GM23338 (cell line): ENCODE results near the gene KIF3C. TPM values are rescaled to one million over a fixed set of nuclear protein-coding genes. Genes with fewer than 3 reads are reported as not detected.

ENCODE experiments used
- ATAC-seq: fragments of 200-7000 bp; cut with Tn5 transposase; 3 replicates; pipeline ENCODE4 v1.9.1; 2020
- DNase-seq: peaks from one replicate; pipeline ENCODE4 v3.0.0-alpha.2; 2015; ENCODE audit warnings: low spot score
- H2AFZ ChIP-seq: fragments of 200-600 bp; sonication (generic); 2 replicates; pipeline ENCODE4 v1.8.0; 2016; ENCODE audit warnings: antibody characterized with exemption, mild to moderate bottlenecking, moderate library complexity
- H3F3A ChIP-seq: fragments of 200-600 bp; sonication (generic); replicated peaks from 2 replicates; pipeline ENCODE4 v1.8.0; 2017; ENCODE audit warnings: antibody characterized with exemption, mixed run types, low read depth
- H3K27ac ChIP-seq: fragments of 200-600 bp; sonication (generic); 2 replicates; pipeline ENCODE4 v1.6.1; 2016; ENCODE audit warnings: low read depth
- H3K27me3 ChIP-seq: fragments of 200-600 bp; sonication (generic); 2 replicates; pipeline ENCODE4 v1.8.0; 2016; ENCODE audit warnings: mild to moderate bottlenecking, mixed run types, moderate library complexity; ENCODE audit not compliant: insufficient read depth
- H3K36me3 ChIP-seq: fragments of 200-600 bp; sonication (generic); 2 replicates; pipeline ENCODE4 v1.8.0; 2016; ENCODE audit warnings: mild to moderate bottlenecking; ENCODE audit not compliant: insufficient read depth
- H3K4me1 ChIP-seq: fragments of 200-600 bp; sonication (generic); 2 replicates; pipeline ENCODE4 v1.8.0; 2016; ENCODE audit warnings: mild to moderate bottlenecking, moderate library complexity; ENCODE audit not compliant: insufficient read depth
- H3K4me2 ChIP-seq: fragments of 200-600 bp; sonication (generic); 2 replicates; pipeline ENCODE4 v1.7.1; 2017; ENCODE audit warnings: mixed run types
- H3K4me3 ChIP-seq: fragments of 200-600 bp; sonication (generic); 2 replicates; pipeline ENCODE4 v1.6.1; 2016; ENCODE audit warnings: mixed run types
- H3K79me2 ChIP-seq: fragments of 200-600 bp; sonication (generic); replicated peaks from 2 replicates; pipeline ENCODE4 v1.8.0; 2017; ENCODE audit warnings: mild to moderate bottlenecking; ENCODE audit not compliant: insufficient read depth
- H3K9me2 ChIP-seq: fragments of 200-600 bp; sonication (generic); 2 replicates; pipeline ENCODE4 v1.8.0; 2017; ENCODE audit not compliant: insufficient read depth
- H4K20me1 ChIP-seq: fragments of 200-600 bp; sonication (generic); replicated peaks from 2 replicates; pipeline ENCODE4 v1.8.0; 2017; ENCODE audit warnings: mild to moderate bottlenecking; ENCODE audit not compliant: insufficient read depth
- H3K27ac Mint-ChIP-seq: 2 replicates; pipeline ENCODE4 v1.8.0; 2020; ENCODE audit warnings: inconsistent platforms, mild to moderate bottlenecking, moderate library complexity, mixed read lengths
- H3K27me3 Mint-ChIP-seq: 3 replicates; pipeline ENCODE4 v1.8.0; 2022; ENCODE audit warnings: low read depth, mild to moderate bottlenecking, moderate library complexity, mixed read lengths, inconsistent platforms; ENCODE audit not compliant: insufficient read depth, poor library complexity
- H3K36me3 Mint-ChIP-seq: 3 replicates; pipeline ENCODE4 v1.8.0; 2021; ENCODE audit warnings: low read depth, mild to moderate bottlenecking, inconsistent platforms, moderate library complexity, mixed read lengths
- H3K4me1 Mint-ChIP-seq: 3 replicates; pipeline ENCODE4 v1.8.0; 2020; ENCODE audit warnings: mild to moderate bottlenecking, inconsistent platforms, mixed read lengths
- H3K4me3 Mint-ChIP-seq: 3 replicates; pipeline ENCODE4 v1.8.0; 2021; ENCODE audit warnings: moderate library complexity, mild to moderate bottlenecking, inconsistent platforms, mixed read lengths
- H3K9me3 Mint-ChIP-seq: 3 replicates; pipeline ENCODE4 v1.8.0; 2020; ENCODE audit warnings: moderate library complexity, mild to moderate bottlenecking, inconsistent platforms, mixed read lengths
- CREB1 ChIP-seq: fragments of 250-450 bp; sonication (Bioruptor Pico); IDR thresholded peaks from 2 replicates; pipeline ENCODE4 v1.5.0; 2020; ENCODE audit warnings: low read depth, mild to moderate bottlenecking, moderate library complexity
- EZH2 ChIP-seq: fragments of 200-600 bp; sonication (generic); IDR thresholded peaks from one replicate; pipeline ENCODE4 v1.8.0; 2017; ENCODE audit warnings: antibody characterized with exemption, mild to moderate bottlenecking, low read depth; ENCODE audit not compliant: unreplicated experiment
- EZH2phosphoT487 ChIP-seq: fragments of 200-600 bp; sonication (generic); IDR thresholded peaks from one replicate; pipeline ENCODE4 v1.8.1; 2018; ENCODE audit warnings: antibody characterized with exemption; ENCODE audit not compliant: unreplicated experiment
- JUNB ChIP-seq: IDR thresholded peaks from one replicate; pipeline ENCODE4 v1.6.1; 2016; ENCODE audit warnings: antibody characterized with exemption; ENCODE audit not compliant: unreplicated experiment
- NANOG ChIP-seq: IDR thresholded peaks from 2 replicates; pipeline ENCODE4 v1.6.1; 2016; ENCODE audit warnings: antibody characterized with exemption, borderline replicate concordance
- POLR2AphosphoS5 ChIP-seq: IDR thresholded peaks from 2 replicates; pipeline ENCODE4 v1.6.1; 2016; ENCODE audit warnings: antibody characterized with exemption, low read depth
- ZNF114 ChIP-seq: fragments of 250-450 bp; sonication (Bioruptor Pico); IDR thresholded peaks from 2 replicates; pipeline ENCODE4 v1.5.0; 2020; ENCODE audit warnings: mild to moderate bottlenecking, moderate library complexity
- ZNF331 ChIP-seq: fragments of 250-450 bp; sonication (Bioruptor Pico); IDR thresholded peaks from 2 replicates; pipeline ENCODE4 v1.5.0; 2020; ENCODE audit warnings: low read depth, mild to moderate bottlenecking, moderate library complexity
- polyA plus RNA-seq: library from polyadenylated mRNA; unstranded; fragments of >200 nt; fragmentation: Nextera tagmentation; extraction: Ambion mirVana; gene quantifications from 2 replicates; pipeline ENCODE4 v1.2.1, GENCODE V29; 2016
- total RNA-seq: library from RNA; depleted of rRNA; stranded (reverse); fragments of >200 nt; shearing (Covaris generic); gene quantifications from 2 replicates; pipeline ENCODE4 v1.2.3, GENCODE V29; 2014
- TF ChIP-seq, protein P1 (sequence below): IDR thresholded peaks from one replicate; pipeline ENCODE4 v1.6.1; 2018; ENCODE audit warnings: antibody characterized with exemption; ENCODE audit not compliant: unreplicated experiment
- TF ChIP-seq, protein P2 (sequence below), 2 experiments: fragments of 200-600 bp in 1 of 2; sonication (generic) in 1 of 2; conservative IDR thresholded peaks; 2 replicates each; pipeline versions ENCODE4 v1.5.1 to v1.6.1; 2016 to 2017; ENCODE audit warnings: antibody characterized with exemption in 2 of 2, low read depth in 2 of 2, mild to moderate bottlenecking in 2 of 2, moderate library complexity in 1 of 2

The KIF3C gene
- total and polyA plus RNA-seq, 2 experiments from 2014 or later, result 14.9 to 40.0 TPM

DNA sequence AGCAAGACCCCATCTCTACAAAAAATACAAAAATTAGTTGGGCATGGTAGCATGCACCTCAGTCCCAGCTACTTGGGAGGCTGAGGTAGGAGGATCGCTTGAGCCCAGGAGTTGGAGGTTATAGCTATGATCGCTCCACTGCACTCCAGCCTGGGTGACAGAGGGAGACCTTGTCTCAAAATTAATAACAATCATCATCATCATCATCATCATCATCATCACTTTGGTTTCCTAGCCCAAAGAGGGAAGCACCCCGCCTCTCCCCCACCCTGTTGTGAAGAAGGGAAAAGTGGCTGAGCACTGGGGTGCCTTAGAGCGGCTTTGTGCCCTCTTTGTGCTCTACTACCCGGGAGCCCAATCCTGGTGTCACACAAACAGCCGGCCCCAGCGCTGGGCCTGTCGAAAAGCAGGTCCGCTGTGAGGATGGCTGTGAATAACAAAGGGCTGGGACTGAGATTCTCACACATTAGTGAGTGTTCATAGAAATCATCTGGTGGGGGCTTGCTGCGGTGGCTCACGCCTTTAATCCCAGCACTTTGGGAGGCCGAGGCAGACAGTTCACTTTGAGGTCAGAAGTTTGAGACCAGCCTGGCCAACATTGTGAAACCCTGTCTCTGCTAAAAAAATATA, 61.4 kb downstream of the KIF3C start (continued):
- TF ChIP-seq EZH2phosphoT487 (no peak), JUNB (no peak), EZH2 (no peak), NANOG (no peak), ZNF114 (CRISPR knock-in tag) (no peak), ZNF331 (CRISPR knock-in tag) (no peak), CREB1 (CRISPR knock-in tag) (no peak)
- TF ChIP-seq, protein P1, sequence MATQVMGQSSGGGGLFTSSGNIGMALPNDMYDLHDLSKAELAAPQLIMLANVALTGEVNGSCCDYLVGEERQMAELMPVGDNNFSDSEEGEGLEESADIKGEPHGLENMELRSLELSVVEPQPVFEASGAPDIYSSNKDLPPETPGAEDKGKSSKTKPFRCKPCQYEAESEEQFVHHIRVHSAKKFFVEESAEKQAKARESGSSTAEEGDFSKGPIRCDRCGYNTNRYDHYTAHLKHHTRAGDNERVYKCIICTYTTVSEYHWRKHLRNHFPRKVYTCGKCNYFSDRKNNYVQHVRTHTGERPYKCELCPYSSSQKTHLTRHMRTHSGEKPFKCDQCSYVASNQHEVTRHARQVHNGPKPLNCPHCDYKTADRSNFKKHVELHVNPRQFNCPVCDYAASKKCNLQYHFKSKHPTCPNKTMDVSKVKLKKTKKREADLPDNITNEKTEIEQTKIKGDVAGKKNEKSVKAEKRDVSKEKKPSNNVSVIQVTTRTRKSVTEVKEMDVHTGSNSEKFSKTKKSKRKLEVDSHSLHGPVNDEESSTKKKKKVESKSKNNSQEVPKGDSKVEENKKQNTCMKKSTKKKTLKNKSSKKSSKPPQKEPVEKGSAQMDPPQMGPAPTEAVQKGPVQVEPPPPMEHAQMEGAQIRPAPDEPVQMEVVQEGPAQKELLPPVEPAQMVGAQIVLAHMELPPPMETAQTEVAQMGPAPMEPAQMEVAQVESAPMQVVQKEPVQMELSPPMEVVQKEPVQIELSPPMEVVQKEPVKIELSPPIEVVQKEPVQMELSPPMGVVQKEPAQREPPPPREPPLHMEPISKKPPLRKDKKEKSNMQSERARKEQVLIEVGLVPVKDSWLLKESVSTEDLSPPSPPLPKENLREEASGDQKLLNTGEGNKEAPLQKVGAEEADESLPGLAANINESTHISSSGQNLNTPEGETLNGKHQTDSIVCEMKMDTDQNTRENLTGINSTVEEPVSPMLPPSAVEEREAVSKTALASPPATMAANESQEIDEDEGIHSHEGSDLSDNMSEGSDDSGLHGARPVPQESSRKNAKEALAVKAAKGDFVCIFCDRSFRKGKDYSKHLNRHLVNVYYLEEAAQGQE, result no peak
- TF ChIP-seq, protein P2, sequence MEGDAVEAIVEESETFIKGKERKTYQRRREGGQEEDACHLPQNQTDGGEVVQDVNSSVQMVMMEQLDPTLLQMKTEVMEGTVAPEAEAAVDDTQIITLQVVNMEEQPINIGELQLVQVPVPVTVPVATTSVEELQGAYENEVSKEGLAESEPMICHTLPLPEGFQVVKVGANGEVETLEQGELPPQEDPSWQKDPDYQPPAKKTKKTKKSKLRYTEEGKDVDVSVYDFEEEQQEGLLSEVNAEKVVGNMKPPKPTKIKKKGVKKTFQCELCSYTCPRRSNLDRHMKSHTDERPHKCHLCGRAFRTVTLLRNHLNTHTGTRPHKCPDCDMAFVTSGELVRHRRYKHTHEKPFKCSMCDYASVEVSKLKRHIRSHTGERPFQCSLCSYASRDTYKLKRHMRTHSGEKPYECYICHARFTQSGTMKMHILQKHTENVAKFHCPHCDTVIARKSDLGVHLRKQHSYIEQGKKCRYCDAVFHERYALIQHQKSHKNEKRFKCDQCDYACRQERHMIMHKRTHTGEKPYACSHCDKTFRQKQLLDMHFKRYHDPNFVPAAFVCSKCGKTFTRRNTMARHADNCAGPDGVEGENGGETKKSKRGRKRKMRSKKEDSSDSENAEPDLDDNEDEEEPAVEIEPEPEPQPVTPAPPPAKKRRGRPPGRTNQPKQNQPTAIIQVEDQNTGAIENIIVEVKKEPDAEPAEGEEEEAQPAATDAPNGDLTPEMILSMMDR (conservative IDR thresholded peaks at IDR 0.05; ENCODE audit: low read depth in 2 of 2), result no peak

DNA sequence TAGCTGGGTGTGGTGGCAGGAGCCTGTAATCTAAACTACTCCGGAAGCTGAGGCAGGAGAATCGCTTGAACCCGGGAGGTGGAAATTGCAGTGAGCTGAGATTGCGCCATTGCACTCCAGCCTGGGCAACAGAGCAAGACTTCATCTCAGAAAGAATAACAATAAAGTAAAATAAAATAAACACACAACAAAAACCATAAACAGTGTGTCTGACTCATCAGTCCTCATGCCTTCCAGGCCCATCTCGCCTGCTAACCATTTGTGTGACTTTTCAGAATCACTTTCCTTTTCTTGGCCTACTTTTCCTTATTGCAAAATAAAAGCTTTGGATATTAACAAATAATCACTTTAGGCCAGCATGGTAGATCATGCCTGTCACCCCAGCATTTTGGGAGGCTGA, 62.0 kb downstream of the KIF3C start:
- H3K4me1 Mint-ChIP-seq, result peaks cover 2% of the 10 kb centered on the region; the same call in 2 of the 3 replicates
- no peak overlapping the region for H3K27ac Mint-ChIP-seq
- Histone ChIP-seq H2AFZ (peak overlapping the region; percentile 18; the same call in 1 of the 2 replicates), H3K4me2 (no peak overlapping the region), H3K4me1 (no peaks in the 10 kb centered on the region), H3K27ac (no peak overlapping the region), H4K20me1 (no peaks in the 10 kb centered on the region), H3K36me3 (no peaks in the 10 kb centered on the region), H3K9me2 (no peaks in the 10 kb centered on the region), H3K27me3 (no peaks in the 10 kb centered on the region), H3K4me3 (no peak overlapping the region), H3K79me2 (no peaks in the 10 kb centered on the region), H3F3A (no peaks in the 10 kb centered on the region)
- H3K36me3 Mint-ChIP-seq, result no peaks in the 10 kb centered on the region
- H3K9me3 Mint-ChIP-seq, result no peaks in the 10 kb centered on the region
- H3K27me3 Mint-ChIP-seq, result peaks cover 5% of the 10 kb centered on the region
- TF ChIP-seq POLR2AphosphoS5 (no peak), ZNF331 (CRISPR knock-in tag) (no peak)
- ATAC-seq (no peak), DNase-seq (no peak)
- H3K4me3 Mint-ChIP-seq, result no peak overlapping the region
